PC-9 (cell line): ENCODE results near the gene RCSD1. TPM values are rescaled to one million over a fixed set of nuclear protein-coding genes. Genes with fewer than 3 reads are reported as not detected.

Experiments used
- BruUV-seq: library from RNA; stranded (reverse); fragments of 400-500 nt; replicated peaks from 2 replicates; lab custom pipeline; 2021; lab: Mats Ljungman, UMichigan
- CTCF ChIA-PET: fragments of 300-600 bp; sonication (Branson Sonifier 250); formaldehyde crosslinking; loops from one replicate; lab custom pipeline; 2022; ENCODE audit warnings: antibody characterized with exemption; lab: Charles Lee
- POLR2A ChIA-PET: fragments of 300-600 bp; sonication (Branson Sonifier 250); formaldehyde crosslinking; loops from one replicate; lab custom pipeline; 2022; ENCODE audit warnings: antibody characterized with exemption; ENCODE audit not compliant: unreplicated experiment; lab: Charles Lee
- DNase-seq, 2 experiments: peaks; one replicate each; pipeline versions ENCODE4 v3.0.0 to v3.0.0-alpha.2; 2015 to 2022; ENCODE audit warnings: mixed read lengths in 1 of 2
- H2AFZ ChIP-seq: fragments of 200-600 bp; sonication (generic); 2 replicates; pipeline ENCODE4 v1.8.1; 2017; ENCODE audit warnings: antibody characterized with exemption
- H3F3A ChIP-seq: fragments of 200-600 bp; sonication (generic); 2 replicates; pipeline ENCODE4 v1.8.1; 2017; ENCODE audit warnings: antibody characterized with exemption, mild to moderate bottlenecking, low read depth; ENCODE audit not compliant: insufficient read depth
- H3K27ac ChIP-seq: fragments of 200-600 bp; sonication (generic); 2 replicates; pipeline ENCODE4 v1.6.1; 2016; ENCODE audit warnings: mixed run types
- H3K27me3 ChIP-seq: fragments of 200-600 bp; sonication (generic); 2 replicates; pipeline ENCODE4 v1.6.1; 2016; ENCODE audit warnings: low read depth, mixed run types; ENCODE audit not compliant: insufficient read depth
- H3K36me3 ChIP-seq: fragments of 200-600 bp; sonication (generic); 2 replicates; pipeline ENCODE4 v1.6.1; 2016; ENCODE audit warnings: low read depth, mixed run types
- H3K4me1 ChIP-seq: fragments of 200-600 bp; sonication (generic); replicated peaks from 2 replicates; pipeline ENCODE4 v1.6.1; 2016; ENCODE audit warnings: mixed run types; ENCODE audit not compliant: insufficient read depth
- H3K4me2 ChIP-seq: fragments of 200-600 bp; sonication (generic); 2 replicates; pipeline ENCODE4 v1.6.1; 2017; ENCODE audit warnings: mixed run types
- H3K4me3 ChIP-seq: fragments of 200-600 bp; sonication (generic); 2 replicates; pipeline ENCODE4 v1.6.1; 2016; ENCODE audit warnings: mixed run types
- H3K79me2 ChIP-seq: fragments of 200-600 bp; sonication (generic); 2 replicates; pipeline ENCODE4 v1.6.1; 2017; ENCODE audit warnings: low read depth, mixed run types
- H3K9me2 ChIP-seq: fragments of 200-600 bp; sonication (generic); 2 replicates; pipeline ENCODE4 v1.8.1; 2017; ENCODE audit warnings: mild to moderate bottlenecking; ENCODE audit not compliant: insufficient read depth
- H3K9me3 ChIP-seq: fragments of 200-600 bp; sonication (generic); 2 replicates; pipeline ENCODE4 v1.8.1; 2016; ENCODE audit warnings: low read depth; ENCODE audit not compliant: insufficient read depth
- H4K20me1 ChIP-seq: fragments of 200-600 bp; sonication (generic); 2 replicates; pipeline ENCODE4 v1.8.1; 2017; ENCODE audit not compliant: insufficient read depth
- EZH2 ChIP-seq: fragments of 200-600 bp; sonication (generic); IDR thresholded peaks from 2 replicates; pipeline ENCODE4 v1.8.0; 2017; ENCODE audit warnings: antibody characterized with exemption, low read depth
- intact Hi-C: fragments of 100-400 bp; cut with micrococcal nuclease; formaldehyde crosslinking; loops from one replicate; pipeline ENCODE4 v1.10.0; 2022; ENCODE audit not compliant: unreplicated experiment
- total RNA-seq: library from RNA; stranded (reverse); gene quantifications from 2 replicates; pipeline ENCODE4 v1.2.3, GENCODE V29; 2021
- TF ChIP-seq, protein P1 (sequence below): fragments of 200-600 bp; sonication (generic); conservative IDR thresholded peaks from 2 replicates; pipeline ENCODE4 v1.6.1; 2017; ENCODE audit warnings: mixed run types, antibody characterized with exemption, mild to moderate bottlenecking, moderate library complexity

Gene RCSD1
- total RNA-seq, 1 experiment from 2014 or later = not detected

DNA sequence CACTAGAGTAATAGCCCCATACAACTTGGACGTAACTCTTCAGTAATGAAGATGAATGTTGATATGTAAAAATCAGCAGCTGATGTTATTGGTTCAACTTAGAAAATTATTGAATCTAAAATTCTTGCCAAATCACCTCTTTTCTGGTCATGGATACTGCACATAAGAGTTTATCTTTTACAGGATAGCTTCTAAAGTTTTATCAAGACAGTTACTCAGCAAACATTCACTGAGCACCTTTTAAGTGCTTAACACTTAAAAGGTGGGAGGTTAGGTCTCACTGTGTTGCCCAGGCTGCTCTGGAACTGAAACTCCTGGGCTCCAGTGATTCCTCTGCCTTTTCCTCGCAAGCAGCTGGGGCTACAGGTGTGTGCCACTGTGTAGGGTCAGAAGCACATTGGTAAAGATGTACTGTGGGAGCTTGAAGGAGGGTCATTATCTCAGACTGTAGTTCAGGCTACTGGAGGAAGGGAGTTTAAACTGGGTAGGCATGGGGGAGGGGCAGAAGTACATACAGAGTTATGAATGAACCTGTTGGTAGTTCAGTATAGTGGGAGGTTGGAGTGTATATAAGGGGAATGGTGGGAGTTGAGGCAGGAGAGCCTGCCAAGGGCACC, 93.8 kb downstream of the RCSD1 start:
- intact Hi-C loops = loop anchor here (5.0 to 10.0 kb wide), 2 partner anchors 33 to 261 kb away; no protein-coding TSS in a partner anchor
- no peak overlapping the region for H2AFZ ChIP-seq
- H3K27ac ChIP-seq = no peak overlapping the region
- H3K4me3 ChIP-seq = peak overlapping the region; percentile 74
- POLR2A ChIA-PET = interaction anchor here (0.6 kb wide), 1 partner anchor 8 kb away, joined by 8 read pairs; no protein-coding TSS in a partner anchor
- H3K4me1 ChIP-seq = peaks cover 25% of the 10 kb centered on the region
- H3K79me2 ChIP-seq = peaks cover 68% of the 10 kb centered on the region
- CTCF ChIA-PET = no interaction called here
- H3F3A ChIP-seq = 0 out of 2 replicates have a peak, but pooled peaks cover 6% of the 10 kb centered on the region
- TF ChIP-seq EZH2 = no peak
- TF ChIP-seq, protein P1, sequence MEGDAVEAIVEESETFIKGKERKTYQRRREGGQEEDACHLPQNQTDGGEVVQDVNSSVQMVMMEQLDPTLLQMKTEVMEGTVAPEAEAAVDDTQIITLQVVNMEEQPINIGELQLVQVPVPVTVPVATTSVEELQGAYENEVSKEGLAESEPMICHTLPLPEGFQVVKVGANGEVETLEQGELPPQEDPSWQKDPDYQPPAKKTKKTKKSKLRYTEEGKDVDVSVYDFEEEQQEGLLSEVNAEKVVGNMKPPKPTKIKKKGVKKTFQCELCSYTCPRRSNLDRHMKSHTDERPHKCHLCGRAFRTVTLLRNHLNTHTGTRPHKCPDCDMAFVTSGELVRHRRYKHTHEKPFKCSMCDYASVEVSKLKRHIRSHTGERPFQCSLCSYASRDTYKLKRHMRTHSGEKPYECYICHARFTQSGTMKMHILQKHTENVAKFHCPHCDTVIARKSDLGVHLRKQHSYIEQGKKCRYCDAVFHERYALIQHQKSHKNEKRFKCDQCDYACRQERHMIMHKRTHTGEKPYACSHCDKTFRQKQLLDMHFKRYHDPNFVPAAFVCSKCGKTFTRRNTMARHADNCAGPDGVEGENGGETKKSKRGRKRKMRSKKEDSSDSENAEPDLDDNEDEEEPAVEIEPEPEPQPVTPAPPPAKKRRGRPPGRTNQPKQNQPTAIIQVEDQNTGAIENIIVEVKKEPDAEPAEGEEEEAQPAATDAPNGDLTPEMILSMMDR = no peak
- H3K9me3 ChIP-seq = no peaks in the 10 kb centered on the region
- no peaks in the 10 kb centered on the region for H3K9me2 ChIP-seq
- BruUV-seq = no TSS peak
- no peak for DNase-seq
- H3K27me3 ChIP-seq = no peaks in the 10 kb centered on the region
- no peaks in the 10 kb centered on the region for H3K36me3 ChIP-seq
- peak overlapping the region; percentile 95 for H3K4me2 ChIP-seq
- peaks cover 10% of the 10 kb centered on the region for H4K20me1 ChIP-seq

DNA sequence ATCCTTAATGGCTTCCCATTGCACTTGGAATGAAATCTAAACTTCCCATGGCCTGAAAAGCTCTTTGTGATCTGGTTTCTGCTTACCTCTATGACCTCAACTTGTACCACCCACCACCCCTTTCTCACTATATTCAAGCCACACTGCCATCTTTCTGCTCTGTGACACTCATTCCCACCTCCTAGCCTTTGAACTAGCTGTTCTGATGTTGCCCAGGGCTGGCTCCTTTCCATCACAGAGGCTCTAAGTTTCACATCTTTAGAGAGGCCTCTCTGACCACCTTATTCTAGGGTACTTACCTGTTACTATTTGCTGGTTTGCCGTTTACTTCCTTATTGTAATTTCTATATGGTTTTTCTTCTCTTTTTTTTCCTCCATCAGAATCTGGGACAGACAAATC, 96.0 kb downstream of the RCSD1 start:
- Histone ChIP-seq H4K20me1 (peaks cover 10% of the 10 kb centered on the region), H3F3A (0 out of 2 replicates have a peak, but pooled peaks cover 3% of the 10 kb centered on the region), H3K4me1 (peaks cover 19% of the 10 kb centered on the region), H3K9me3 (no peaks in the 10 kb centered on the region), H3K79me2 (peaks cover 88% of the 10 kb centered on the region), H3K9me2 (no peaks in the 10 kb centered on the region), H3K27ac (no peak overlapping the region), H2AFZ (no peak overlapping the region), H3K36me3 (no peaks in the 10 kb centered on the region), H3K27me3 (no peaks in the 10 kb centered on the region), H3K4me3 (no peak overlapping the region), H3K4me2 (no peak overlapping the region)
- no TSS peak for BruUV-seq
- intact Hi-C loops = loop anchor here (10.0 kb wide), 1 partner anchor 259 kb away; no protein-coding TSS in a partner anchor
- CTCF ChIA-PET = interaction anchor here (0.6 kb wide), 1 partner anchor 351 kb away, joined by 3 read pairs; no protein-coding TSS in a partner anchor
- POLR2A ChIA-PET = no interaction called here
- no peak for DNase-seq
- no peak for TF ChIP-seq EZH2
- TF ChIP-seq, protein P1 = no peak

DNA sequence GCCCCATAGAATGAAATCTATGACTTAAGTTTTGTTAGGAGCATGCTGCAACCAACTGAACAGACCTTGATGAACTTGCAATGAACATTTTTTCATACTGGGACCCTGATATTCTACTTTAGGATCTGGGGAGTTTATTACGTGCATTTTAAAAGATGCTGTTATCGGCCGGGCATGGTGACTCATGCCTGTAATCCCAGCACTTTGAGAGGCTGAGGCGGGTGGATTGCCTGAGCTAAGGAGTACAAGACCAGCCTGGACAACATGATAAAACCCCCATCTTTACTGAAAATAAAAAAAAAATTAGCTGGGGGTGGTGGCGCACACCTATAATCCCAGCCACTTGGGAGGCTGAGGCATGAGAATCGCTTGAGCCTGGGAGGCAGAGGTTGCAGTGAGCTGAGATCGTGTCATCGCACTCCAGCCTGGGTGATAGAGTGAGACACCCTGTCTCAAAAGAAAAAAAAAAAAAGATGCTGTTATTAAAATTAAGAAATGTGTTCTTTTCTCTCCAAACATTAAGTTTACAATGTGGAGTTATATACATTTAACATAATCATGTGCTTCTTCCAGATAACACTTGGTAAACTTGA, 98.9 kb downstream of the RCSD1 start:
- Histone ChIP-seq H2AFZ (no peak overlapping the region), H3K27ac (no peak overlapping the region), H3K4me2 (no peak overlapping the region), H3F3A (no peaks in the 10 kb centered on the region), H4K20me1 (peaks cover 8% of the 10 kb centered on the region), H3K79me2 (peaks cover 95% of the 10 kb centered on the region), H3K4me1 (peaks cover 8% of the 10 kb centered on the region), H3K4me3 (no peak overlapping the region), H3K27me3 (no peaks in the 10 kb centered on the region), H3K9me3 (no peaks in the 10 kb centered on the region), H3K9me2 (no peaks in the 10 kb centered on the region), H3K36me3 (peaks cover 6% of the 10 kb centered on the region; the same call in 1 of the 2 replicates)
- POLR2A ChIA-PET = no interaction called here
- CTCF ChIA-PET = no interaction called here
- no TSS peak for BruUV-seq
- no peak for TF ChIP-seq EZH2
- TF ChIP-seq, protein P1 = no peak
- intact Hi-C loops = loop anchor here (10.0 kb wide), 1 partner anchor 256 kb away; no protein-coding TSS in a partner anchor
- DNase-seq = no peak
